Measurements from ENCODE around the gene EVA1A. TPM values are rescaled to one million over a fixed set of nuclear protein-coding genes. Genes with fewer than 3 reads are reported as not detected.

EVA1A gene
- total and polyA plus RNA-seq, 5 donors from 2014 or later = not detected

DNA sequence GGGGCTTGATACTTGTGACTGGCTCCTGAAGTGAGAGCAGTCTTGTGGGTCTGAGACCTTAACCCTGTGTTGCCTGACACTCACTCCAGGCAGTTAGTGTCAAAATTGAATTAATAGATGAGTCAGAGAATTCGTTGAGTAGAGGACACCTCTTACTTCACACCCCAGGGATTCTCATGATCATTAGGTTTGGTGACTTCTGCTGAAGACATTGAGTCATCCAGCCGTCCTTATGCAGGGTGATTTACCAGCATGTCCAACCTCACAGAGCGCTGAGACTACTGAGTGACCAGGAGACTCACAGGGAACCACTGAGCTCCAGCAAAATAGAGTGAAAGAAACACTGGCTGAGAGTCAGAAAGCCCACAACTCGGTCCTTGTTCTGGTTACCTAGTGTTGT lies 36.0 kb upstream of the EVA1A start:
- H3K9me3 ChIP-seq (ENCODE audit: control insufficient read depth in 2 of 2, low read length in 2 of 2) = no peaks in the 10 kb centered on the region
- no peak for ATAC-seq (ENCODE audit: low read depth in 2 of 2)
- no peak for DNase-seq
- Mint-ChIP-seq H3K27ac (no peak overlapping the region), H3K27me3 (peaks cover 6% of the 10 kb centered on the region), H3K4me1 (peaks cover 0 to 4% (median 0%) of the 10 kb centered on the region in 4 donors), H3K4me3 (no peak overlapping the region), H3K9me3 (no peaks in the 10 kb centered on the region), H3K36me3 (no peaks in the 10 kb centered on the region)
- H3K4me1 ChIP-seq (ENCODE audit: control insufficient read depth, insufficient read depth, low read length, poor library complexity, severe bottlenecking) = no peaks in the 10 kb centered on the region
- H3K36me3 ChIP-seq (ENCODE audit: control insufficient read depth, insufficient read depth, low read length) = no peaks in the 10 kb centered on the region
- peaks cover 3% of the 10 kb centered on the region for H3K27me3 ChIP-seq (ENCODE audit: control insufficient read depth, insufficient read depth, low read length)
- H3K27ac ChIP-seq (ENCODE audit: insufficient read depth, low read length, poor library complexity, severe bottlenecking) = no peak overlapping the region
- H3K4me3 ChIP-seq (ENCODE audit: low read depth, low read length) = no peak overlapping the region

DNA sequence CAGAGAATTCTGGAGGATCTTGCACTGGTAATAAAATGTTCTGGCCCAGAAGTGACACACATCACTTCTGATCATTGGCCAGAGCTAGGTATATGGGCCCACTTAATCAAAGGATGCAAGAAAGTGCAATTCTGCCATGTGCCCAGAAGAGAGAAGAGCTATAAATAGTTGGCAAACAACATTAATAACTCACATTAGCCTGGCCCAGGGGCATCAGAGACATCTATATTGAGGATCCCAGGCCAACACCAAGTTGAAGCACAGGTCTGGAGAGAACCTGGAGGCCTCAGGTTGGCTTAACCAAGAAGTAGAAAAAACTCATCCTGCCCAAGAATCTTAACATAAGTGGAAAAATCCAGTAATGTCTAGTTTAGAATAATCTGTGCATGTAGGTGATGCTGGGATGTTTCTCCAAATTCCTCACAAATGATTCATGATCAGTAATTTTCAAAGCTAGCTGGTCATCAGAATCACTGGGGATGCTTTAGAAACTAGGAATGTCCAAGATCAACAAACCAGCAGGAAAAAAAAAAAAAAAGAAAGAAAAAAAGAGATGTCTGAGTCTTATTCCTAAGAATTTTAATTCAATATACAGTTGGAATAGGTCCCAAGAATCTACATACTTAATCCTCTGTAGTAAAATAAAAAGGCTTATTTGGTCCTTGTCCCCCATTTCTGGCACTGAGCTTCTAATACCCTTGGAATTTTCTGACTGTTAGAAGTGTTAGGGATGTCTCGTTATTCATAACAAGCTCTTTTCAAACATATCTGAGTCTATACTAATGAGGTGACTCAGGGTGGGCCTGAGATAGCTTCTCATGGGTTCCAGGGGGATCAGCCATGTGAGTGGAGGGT lies 35.0 kb upstream of the EVA1A start:
- Histone ChIP-seq H3K36me3 (ENCODE audit: control insufficient read depth, insufficient read depth, low read length) (no peaks in the 10 kb centered on the region), H3K9me3 (ENCODE audit: control insufficient read depth in 2 of 2, low read length in 2 of 2) (no peaks in the 10 kb centered on the region), H3K27ac (ENCODE audit: insufficient read depth, low read length, poor library complexity, severe bottlenecking) (no peak overlapping the region), H3K4me3 (ENCODE audit: low read depth, low read length) (no peak overlapping the region), H3K4me1 (ENCODE audit: control insufficient read depth, insufficient read depth, low read length, poor library complexity, severe bottlenecking) (no peaks in the 10 kb centered on the region), H3K27me3 (ENCODE audit: control insufficient read depth, insufficient read depth, low read length) (peaks cover 3% of the 10 kb centered on the region)
- Mint-ChIP-seq H3K27ac (no peak overlapping the region), H3K27me3 (peaks cover 12% of the 10 kb centered on the region), H3K36me3 (no peaks in the 10 kb centered on the region), H3K9me3 (peaks cover 0 to 1% (median 0%) of the 10 kb centered on the region in 7 donors), H3K4me3 (no peak overlapping the region), H3K4me1 (no peaks in the 10 kb centered on the region)
- ATAC-seq (ENCODE audit: low read depth in 2 of 2) = no peak
- no peak for DNase-seq

- Histone ChIP-seq H3K4me1 (ENCODE audit: control insufficient read depth, insufficient read depth, low read length, poor library complexity, severe bottlenecking) (no peaks in the 10 kb centered on the region), H3K27ac (ENCODE audit: insufficient read depth, low read length, poor library complexity, severe bottlenecking) (no peak overlapping the region), H3K36me3 (ENCODE audit: control insufficient read depth, insufficient read depth, low read length) (no peaks in the 10 kb centered on the region), H3K9me3 (ENCODE audit: control insufficient read depth in 2 of 2, low read length in 2 of 2) (no peaks in the 10 kb centered on the region), H3K4me3 (ENCODE audit: low read depth, low read length) (no peak overlapping the region), H3K27me3 (ENCODE audit: control insufficient read depth, insufficient read depth, low read length) (peaks cover 3% of the 10 kb centered on the region)
- DNase-seq = no peak
- peaks cover 0 to 3% (median 0%) of the 10 kb centered on the region in 7 donors for H3K9me3 Mint-ChIP-seq
- H3K27ac Mint-ChIP-seq = no peak overlapping the region
- no peaks in the 10 kb centered on the region for H3K36me3 Mint-ChIP-seq
- H3K27me3 Mint-ChIP-seq = peaks cover 12% of the 10 kb centered on the region
- no peak overlapping the region for H3K4me3 Mint-ChIP-seq
- H3K4me1 Mint-ChIP-seq = no peaks in the 10 kb centered on the region
- ATAC-seq (ENCODE audit: low read depth in 2 of 2) = no peak
These were observed 33.9 kb upstream of the EVA1A start for GRCh38 chr2:75594596-75594995.

GRCh38 chr2:75592888-75593287 lies 32.1 kb upstream of the EVA1A start:
- Mint-ChIP-seq H3K27me3 (peaks cover 13% of the 10 kb centered on the region), H3K9me3 (peaks cover 0 to 3% (median 0%) of the 10 kb centered on the region in 7 donors), H3K4me3 (no peak overlapping the region), H3K36me3 (no peaks in the 10 kb centered on the region), H3K27ac (no peak overlapping the region), H3K4me1 (no peaks in the 10 kb centered on the region)
- Histone ChIP-seq H3K4me3 (ENCODE audit: low read depth, low read length) (no peak overlapping the region), H3K27me3 (ENCODE audit: control insufficient read depth, insufficient read depth, low read length) (peaks cover 3% of the 10 kb centered on the region), H3K27ac (ENCODE audit: insufficient read depth, low read length, poor library complexity, severe bottlenecking) (no peak overlapping the region), H3K4me1 (ENCODE audit: control insufficient read depth, insufficient read depth, low read length, poor library complexity, severe bottlenecking) (no peaks in the 10 kb centered on the region), H3K36me3 (ENCODE audit: control insufficient read depth, insufficient read depth, low read length) (no peaks in the 10 kb centered on the region), H3K9me3 (ENCODE audit: control insufficient read depth in 2 of 2, low read length in 2 of 2) (no peaks in the 10 kb centered on the region)
- ATAC-seq (ENCODE audit: low read depth in 2 of 2) (no peak), DNase-seq (no peak)

GRCh38 chr2:75592030-75592429 lies 31.3 kb upstream of the EVA1A start:
- Mint-ChIP-seq H3K36me3 (no peaks in the 10 kb centered on the region), H3K27me3 (peaks cover 15% of the 10 kb centered on the region), H3K9me3 (peaks cover 0 to 3% (median 0%) of the 10 kb centered on the region in 7 donors), H3K27ac (no peak overlapping the region), H3K4me1 (no peaks in the 10 kb centered on the region), H3K4me3 (no peak overlapping the region)
- H3K27me3 ChIP-seq (ENCODE audit: control insufficient read depth, insufficient read depth, low read length) = peaks cover 3% of the 10 kb centered on the region
- H3K4me3 ChIP-seq (ENCODE audit: low read depth, low read length) = no peak overlapping the region
- no peaks in the 10 kb centered on the region for H3K9me3 ChIP-seq (ENCODE audit: control insufficient read depth in 2 of 2, low read length in 2 of 2)
- H3K27ac ChIP-seq (ENCODE audit: insufficient read depth, low read length, poor library complexity, severe bottlenecking) = no peak overlapping the region
- no peaks in the 10 kb centered on the region for H3K36me3 ChIP-seq (ENCODE audit: control insufficient read depth, insufficient read depth, low read length)
- ATAC-seq (ENCODE audit: low read depth in 2 of 2) (no peak), DNase-seq (no peak)
- no peaks in the 10 kb centered on the region for H3K4me1 ChIP-seq (ENCODE audit: control insufficient read depth, insufficient read depth, low read length, poor library complexity, severe bottlenecking)

- Histone ChIP-seq H3K27ac (ENCODE audit: insufficient read depth, low read length, poor library complexity, severe bottlenecking) (no peak overlapping the region), H3K9me3 (ENCODE audit: control insufficient read depth in 2 of 2, low read length in 2 of 2) (no peaks in the 10 kb centered on the region), H3K27me3 (ENCODE audit: control insufficient read depth, insufficient read depth, low read length) (peaks cover 3% of the 10 kb centered on the region), H3K4me1 (ENCODE audit: control insufficient read depth, insufficient read depth, low read length, poor library complexity, severe bottlenecking) (no peaks in the 10 kb centered on the region), H3K36me3 (ENCODE audit: control insufficient read depth, insufficient read depth, low read length) (no peaks in the 10 kb centered on the region), H3K4me3 (ENCODE audit: low read depth, low read length) (no peak overlapping the region)
- Mint-ChIP-seq H3K4me1 (no peaks in the 10 kb centered on the region), H3K27me3 (peaks cover 11% of the 10 kb centered on the region), H3K9me3 (peaks cover 0 to 3% (median 0%) of the 10 kb centered on the region in 7 donors), H3K36me3 (no peaks in the 10 kb centered on the region), H3K4me3 (no peak overlapping the region), H3K27ac (no peak overlapping the region)
- ATAC-seq (ENCODE audit: low read depth in 2 of 2) (no peak), DNase-seq (no peak)
These were observed 28.8 kb upstream of the EVA1A start for GRCh38 chr2:75589391-75590105.

- DNase-seq (no peak), ATAC-seq (ENCODE audit: low read depth in 2 of 2) (no peak)
- Mint-ChIP-seq H3K27ac (no peak overlapping the region), H3K36me3 (no peaks in the 10 kb centered on the region), H3K9me3 (peaks cover 0 to 3% (median 0%) of the 10 kb centered on the region in 7 donors), H3K4me3 (no peak overlapping the region), H3K4me1 (no peaks in the 10 kb centered on the region), H3K27me3 (peaks cover 11% of the 10 kb centered on the region)
- Histone ChIP-seq H3K4me1 (ENCODE audit: control insufficient read depth, insufficient read depth, low read length, poor library complexity, severe bottlenecking) (no peaks in the 10 kb centered on the region), H3K9me3 (ENCODE audit: control insufficient read depth in 2 of 2, low read length in 2 of 2) (no peaks in the 10 kb centered on the region), H3K4me3 (ENCODE audit: low read depth, low read length) (no peak overlapping the region), H3K27ac (ENCODE audit: insufficient read depth, low read length, poor library complexity, severe bottlenecking) (no peak overlapping the region), H3K27me3 (ENCODE audit: control insufficient read depth, insufficient read depth, low read length) (no peaks in the 10 kb centered on the region), H3K36me3 (ENCODE audit: control insufficient read depth, insufficient read depth, low read length) (no peaks in the 10 kb centered on the region)
These were observed 27.3 kb upstream of the EVA1A start for GRCh38 chr2:75587954-75588587.
